T47D (cell line): Measurements from ENCODE around the gene NASP.

ENCODE experiments used
- DNase-seq, 2 experiments: peaks; one replicate each; pipeline versions ENCODE4 v3.0.0 to v3.0.0-alpha.2; 2011 to 2012; ENCODE audit warnings: low read depth in 1 of 2, low spot score in 1 of 2
- JUND ChIP-seq: IDR thresholded peaks from 2 replicates; pipeline ENCODE4 v1.6.1; 2012; ENCODE audit warnings: low read depth
- in situ Hi-C: cut with HindIII; loops from 2 replicates; pipeline ENCODE4 v1.10.0; 2016; ENCODE audit warnings: low sequenced_read_pairs, low pct_unique_long_range_greater_than_20kb

The NASP gene

DNA sequence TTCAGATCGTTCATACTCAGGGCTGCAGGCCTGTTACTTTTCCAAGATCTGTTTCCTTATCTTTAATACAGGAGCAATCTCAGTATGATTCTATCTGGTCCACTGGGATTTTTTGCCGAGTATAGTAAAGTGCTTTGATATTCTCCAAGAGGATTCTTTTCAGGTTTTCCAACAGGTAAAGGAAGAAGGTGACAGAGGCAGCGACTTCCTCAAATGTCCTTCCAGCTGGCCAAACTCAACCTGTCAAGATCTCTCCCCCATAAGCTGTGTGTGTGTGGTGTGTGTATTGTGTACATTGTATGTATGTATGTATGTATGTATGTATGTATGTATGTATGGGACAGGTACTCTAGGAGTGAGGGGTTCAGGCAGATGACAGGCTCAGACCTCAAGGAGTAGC, 32.2 kb upstream of the NASP start:
- no peak for TF ChIP-seq JUND
- in situ Hi-C loops: no loop called here

DNA sequence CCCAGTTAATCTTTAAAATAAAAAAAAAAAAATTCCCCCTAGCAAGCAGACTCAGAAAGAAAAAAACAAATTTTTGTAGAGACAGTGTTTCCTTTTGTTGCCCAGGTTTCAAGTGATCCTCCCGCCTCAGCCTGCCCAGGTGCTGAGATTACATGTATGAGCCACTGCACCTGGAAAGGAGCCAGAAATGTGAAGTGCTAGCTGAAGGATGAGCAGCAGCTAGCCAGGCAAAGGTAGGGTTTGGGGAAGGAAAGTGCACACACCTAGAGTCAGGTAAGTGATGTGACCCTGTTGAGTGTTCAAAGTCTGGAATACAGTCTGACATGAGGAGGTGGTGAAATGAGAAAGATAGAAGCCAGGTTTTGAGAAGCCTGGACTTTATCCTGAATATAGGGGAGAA, 31.5 kb upstream of the NASP start:
- peak in 1 of 2 experiments; percentile 41 for DNase-seq
- in situ Hi-C loops: no loop called here
- TF ChIP-seq JUND: no peak

More for the DNA sequence above, 32.2 kb upstream of the NASP start:
- DNase-seq: no peak

- TF ChIP-seq JUND: no peak
- in situ Hi-C loops: no loop called here
- no peak for DNase-seq
These were observed 29.6 kb upstream of the NASP start for GRCh38 chr1:45554198-45554597.

GRCh38 chr1:45557422-45557944, 26.4 kb upstream of the NASP start:
- no peak for DNase-seq
- in situ Hi-C loops: no loop called here
- no peak for TF ChIP-seq JUND

- in situ Hi-C loops: no loop called here
- TF ChIP-seq JUND: no peak
- DNase-seq: no peak
These were observed 20.0 kb upstream of the NASP start for GRCh38 chr1:45563843-45564242.

DNA sequence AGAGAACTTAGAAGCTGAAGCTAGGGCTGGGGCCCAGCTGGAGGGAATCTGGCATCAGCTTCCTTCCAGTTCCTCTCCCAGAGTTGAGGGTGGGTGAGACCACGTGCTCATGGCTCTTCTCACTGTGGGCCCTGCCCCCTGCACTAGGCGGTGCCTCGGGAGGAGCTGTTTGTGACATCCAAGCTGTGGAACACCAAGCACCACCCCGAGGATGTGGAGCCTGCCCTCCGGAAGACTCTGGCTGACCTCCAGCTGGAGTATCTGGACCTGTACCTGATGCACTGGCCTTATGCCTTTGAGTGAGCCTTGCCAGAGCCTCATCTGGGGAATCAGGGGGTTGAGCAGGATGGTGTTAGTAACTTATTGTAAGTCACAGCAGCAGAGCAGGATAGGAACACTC, 17.1 kb upstream of the NASP start:
- in situ Hi-C loops: no loop called here
- no peak for DNase-seq
- no peak for TF ChIP-seq JUND

GRCh38 chr1:45567911-45568310, 15.9 kb upstream of the NASP start:
- DNase-seq: no peak
- TF ChIP-seq JUND: no peak
- in situ Hi-C loops: no loop called here

DNA sequence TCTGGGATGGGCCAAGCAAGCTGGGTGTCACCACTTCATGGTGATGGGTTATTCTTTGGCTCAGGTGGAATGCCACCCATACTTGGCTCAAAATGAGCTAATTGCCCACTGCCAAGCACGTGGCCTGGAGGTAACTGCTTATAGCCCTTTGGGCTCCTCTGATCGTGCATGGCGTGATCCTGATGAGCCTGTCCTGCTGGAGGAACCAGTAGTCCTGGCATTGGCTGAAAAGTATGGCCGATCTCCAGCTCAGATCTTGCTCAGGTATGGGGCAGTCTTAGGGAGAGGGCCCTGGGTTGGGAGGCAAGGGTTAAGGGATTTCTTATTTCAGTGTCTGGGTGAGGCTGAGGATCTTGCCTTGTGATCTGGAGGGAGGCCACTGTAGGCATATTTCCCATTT, 15.4 kb upstream of the NASP start:
- peak; percentile 65; the same call in 1 of the 2 replicates for TF ChIP-seq JUND
- DNase-seq: peak; percentile 32 to 90
- in situ Hi-C loops: no loop called here

- no peak for TF ChIP-seq JUND
- no peak for DNase-seq
- in situ Hi-C loops: no loop called here
These were observed 14.3 kb upstream of the NASP start for GRCh38 chr1:45569571-45569961.

DNA sequence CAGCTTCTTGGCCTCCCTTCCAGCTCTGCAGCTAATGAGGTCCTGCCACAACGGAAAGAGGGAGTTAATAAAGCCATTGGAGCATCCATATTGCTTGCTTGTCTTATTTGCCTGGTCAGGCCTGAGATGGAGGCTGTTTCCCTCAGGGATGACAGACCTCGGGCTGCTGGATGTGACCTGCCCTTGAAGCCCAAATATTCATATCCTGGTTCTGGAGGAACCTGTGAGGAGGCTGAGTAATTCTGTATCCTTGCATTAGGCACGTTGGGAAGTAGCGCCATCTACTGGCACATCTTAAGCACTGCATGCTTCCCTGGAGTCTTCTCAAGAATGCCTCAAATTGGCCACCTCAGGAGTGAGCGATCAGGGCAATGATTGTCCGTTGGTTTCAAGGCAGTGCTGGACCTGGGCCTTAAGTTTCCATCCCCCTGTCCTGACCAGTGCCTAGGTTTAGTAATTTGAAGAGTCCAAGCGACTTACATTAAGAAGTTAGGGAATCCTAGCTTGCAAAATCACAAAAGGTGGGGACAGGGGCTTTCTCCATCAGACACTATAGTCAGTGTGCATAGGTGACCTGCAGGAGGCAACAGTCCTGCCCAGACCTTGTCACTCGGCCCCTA, 13.8 kb upstream of the NASP start:
- DNase-seq: peak in 1 of 2 experiments; percentile 84
- in situ Hi-C loops: no loop called here
- no peak for TF ChIP-seq JUND

DNA sequence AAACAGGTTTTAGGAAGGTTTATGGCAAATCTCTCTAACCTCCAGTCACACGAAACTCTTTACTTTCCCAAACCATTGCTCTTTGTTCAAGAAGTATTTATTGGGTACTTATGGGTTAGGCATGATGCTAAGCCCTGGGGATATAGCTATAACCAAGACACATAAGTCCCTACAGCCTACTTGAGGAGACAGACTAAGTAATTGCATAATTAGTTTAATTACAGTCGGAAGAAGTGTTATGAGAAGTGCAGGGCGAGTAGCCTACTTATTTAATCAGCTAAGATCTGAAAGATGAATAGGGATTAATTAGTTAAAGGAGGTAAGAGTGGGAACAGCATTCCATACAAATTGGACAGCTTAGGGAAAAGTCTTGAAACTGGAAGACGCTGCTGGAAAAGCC, 13.2 kb upstream of the NASP start:
- TF ChIP-seq JUND: no peak
- no peak for DNase-seq
- in situ Hi-C loops: no loop called here

DNA sequence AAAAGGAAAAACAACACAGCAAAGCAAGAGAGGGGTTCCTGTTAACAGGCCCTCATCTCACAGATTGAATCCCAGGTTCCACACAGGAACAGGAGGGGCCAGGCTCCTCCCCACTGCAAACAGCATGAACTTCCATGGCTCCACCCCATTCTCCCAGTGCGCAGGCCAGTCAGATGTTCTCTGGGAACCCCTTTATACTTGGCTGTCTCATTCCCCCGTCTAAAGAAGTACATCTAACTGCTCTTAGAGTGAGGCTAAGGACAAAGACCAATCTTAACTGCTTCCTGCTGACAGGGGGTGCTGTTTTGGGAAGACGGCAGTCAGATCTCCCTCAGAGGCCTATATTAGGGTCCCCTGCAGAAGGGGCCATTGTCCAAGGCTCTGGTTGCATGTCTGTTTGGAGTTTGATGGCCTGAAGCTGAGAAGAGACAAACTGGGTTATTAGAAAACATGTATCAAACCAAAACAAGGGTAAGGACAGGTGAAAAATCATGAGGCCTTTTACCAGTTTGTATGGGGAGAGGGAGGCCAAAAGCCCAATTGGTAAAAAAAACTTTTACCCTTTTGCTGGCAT, 10.5 kb upstream of the NASP start:
- TF ChIP-seq JUND: no peak
- no peak for DNase-seq
- in situ Hi-C loops: no loop called here

GRCh38 chr1:45574105-45574626, 9.7 kb upstream of the NASP start:
- no peak for DNase-seq
- in situ Hi-C loops: no loop called here
- no peak for TF ChIP-seq JUND
